HEK293T (cell line): ENCODE measurements around the gene KRT80.

Source experiments
- ARNT ChIP-seq: fragments of 450-650 bp; IDR thresholded peaks from 2 replicates; pipeline ENCODE4 v1.6.1; 2017; ENCODE audit warnings: mild to moderate bottlenecking
- FOXA1 ChIP-seq: fragments of 450-650 bp; IDR thresholded peaks from 2 replicates; pipeline ENCODE4 v1.6.1; 2016; ENCODE audit warnings: mild to moderate bottlenecking
- FOXK2 ChIP-seq: fragments of 450-650 bp; IDR thresholded peaks from 2 replicates; pipeline ENCODE4 v1.6.1; 2016; ENCODE audit warnings: mild to moderate bottlenecking
- FOXM1 ChIP-seq: fragments of 450-650 bp; IDR thresholded peaks from 2 replicates; pipeline ENCODE4 v1.6.1; 2017; ENCODE audit warnings: mild to moderate bottlenecking, borderline replicate concordance
- HDGF ChIP-seq: fragments of 450-650 bp; IDR thresholded peaks from 2 replicates; pipeline ENCODE4 v1.6.1; 2017; ENCODE audit warnings: antibody characterized with exemption, borderline replicate concordance
- SP1 ChIP-seq: fragments of 450-650 bp; IDR thresholded peaks from 2 replicates; pipeline ENCODE4 v1.6.1; 2017
- SUZ12 ChIP-seq: fragments of 450-650 bp; IDR thresholded peaks from 2 replicates; pipeline ENCODE4 v1.6.1; 2016; ENCODE audit warnings: mild to moderate bottlenecking
- TARDBP ChIP-seq: fragments of 450-650 bp; IDR thresholded peaks from 2 replicates; pipeline ENCODE4 v1.6.1; 2016
- ZNF384 ChIP-seq: fragments of 450-650 bp; IDR thresholded peaks from 2 replicates; pipeline ENCODE4 v1.6.1; 2016
- TF ChIP-seq, protein P1 (sequence below): fragments of 450-650 bp; IDR thresholded peaks from 2 replicates; pipeline ENCODE4 v1.6.1; 2016

GRCh38 chr12:52166672-52167071 lies 25.1 kb downstream of the KRT80 start:
- TF ChIP-seq ARNT (no peak), ZNF384 (no peak), HDGF (no peak), TARDBP (no peak), FOXM1 (no peak), SP1 (no peak), FOXA1 (no peak), SUZ12 (no peak), FOXK2 (no peak)
- TF ChIP-seq, protein P1, sequence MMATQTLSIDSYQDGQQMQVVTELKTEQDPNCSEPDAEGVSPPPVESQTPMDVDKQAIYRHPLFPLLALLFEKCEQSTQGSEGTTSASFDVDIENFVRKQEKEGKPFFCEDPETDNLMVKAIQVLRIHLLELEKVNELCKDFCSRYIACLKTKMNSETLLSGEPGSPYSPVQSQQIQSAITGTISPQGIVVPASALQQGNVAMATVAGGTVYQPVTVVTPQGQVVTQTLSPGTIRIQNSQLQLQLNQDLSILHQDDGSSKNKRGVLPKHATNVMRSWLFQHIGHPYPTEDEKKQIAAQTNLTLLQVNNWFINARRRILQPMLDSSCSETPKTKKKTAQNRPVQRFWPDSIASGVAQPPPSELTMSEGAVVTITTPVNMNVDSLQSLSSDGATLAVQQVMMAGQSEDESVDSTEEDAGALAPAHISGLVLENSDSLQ, result no peak
